Measurements from ENCODE around the gene MFN1.
"Not testable (repeated sequence)": the region's sequence is repeated elsewhere in the genome, so short reads cannot be mapped to it uniquely, and the experiment has no call there.

MFN1 gene

GRCh38 chr3:179302111-179302510 lies 45.4 kb upstream of the MFN1 start:
- H3K27ac ChIP-seq (ENCODE audit: extremely low read depth, low read depth, low read length): no peak overlapping the region
- CTCF ChIA-PET: no interaction called here
- H3K4me3 ChIP-seq (ENCODE audit: low read depth, low read length): no peak overlapping the region
- H3K9me3 ChIP-seq (ENCODE audit: control insufficient read depth, insufficient read depth, low read depth, low read length): no peaks in the 10 kb centered on the region
- TF ChIP-seq ZNF645 (tag by site-specific recombination; IDR thresholded peaks at IDR 0.05): no peak
- no peak for TF ChIP-seq ZNF391 (tag by site-specific recombination; IDR thresholded peaks at IDR 0.05; ENCODE audit: borderline replicate concordance, low read depth)
- TF ChIP-seq GLIS2 (tag by site-specific recombination; IDR thresholded peaks at IDR 0.05): no peak
- no peak for TF ChIP-seq ZNF621 (tag by site-specific recombination; IDR thresholded peaks at IDR 0.05)
- no peak for TF ChIP-seq ATF2 (tag by site-specific recombination; IDR thresholded peaks at IDR 0.05; ENCODE audit: low read depth)
- no peak for TF ChIP-seq ZXDB (tag by site-specific recombination; IDR thresholded peaks at IDR 0.05)
- no peak for TF ChIP-seq ZNF561 (tag by site-specific recombination; IDR thresholded peaks at IDR 0.05; ENCODE audit: borderline replicate concordance)
- TF ChIP-seq ZNF585B (tag by site-specific recombination; IDR thresholded peaks at IDR 0.05): no peak
- H3K36me3 ChIP-seq (ENCODE audit: control insufficient read depth in 2 of 2, insufficient read depth in 1 of 2, low read length in 2 of 2): no peaks in the 10 kb centered on the region
- POLR2A ChIA-PET: no interaction called here
- H3K4me1 ChIP-seq (ENCODE audit: control insufficient read depth, insufficient read depth, low read length): no peaks in the 10 kb centered on the region

GRCh38 chr3:179304605-179305004 lies 42.9 kb upstream of the MFN1 start:
- no peaks in the 10 kb centered on the region for H3K4me1 ChIP-seq (ENCODE audit: control insufficient read depth, insufficient read depth, low read length)
- POLR2A ChIA-PET: no interaction called here
- no peak overlapping the region for H3K4me3 ChIP-seq (ENCODE audit: low read depth, low read length)
- CTCF ChIA-PET: no interaction called here
- no peak overlapping the region for H3K27ac ChIP-seq (ENCODE audit: extremely low read depth, low read depth, low read length)
- no peaks in the 10 kb centered on the region for H3K36me3 ChIP-seq (ENCODE audit: control insufficient read depth in 2 of 2, insufficient read depth in 1 of 2, low read length in 2 of 2)
- TF ChIP-seq ZNF24 (tag by site-specific recombination; IDR thresholded peaks at IDR 0.05) (no peak), PRDM1 (tag by site-specific recombination; IDR thresholded peaks at IDR 0.05) (peak; percentile 72), ZNF513 (tag by site-specific recombination; IDR thresholded peaks at IDR 0.05) (no peak), ZNF146 (tag by site-specific recombination; IDR thresholded peaks at IDR 0.05) (no peak), ZNF792 (tag by site-specific recombination; IDR thresholded peaks at IDR 0.05) (no peak), ZNF19 (tag by site-specific recombination; IDR thresholded peaks at IDR 0.05; ENCODE audit: low read depth) (no peak), KLF1 (tag by site-specific recombination; IDR thresholded peaks at IDR 0.05) (no peak)
- H3K9me3 ChIP-seq (ENCODE audit: control insufficient read depth, insufficient read depth, low read depth, low read length): no peaks in the 10 kb centered on the region

- H3K4me1 ChIP-seq (ENCODE audit: control insufficient read depth, insufficient read depth, low read length); H3K36me3 ChIP-seq (ENCODE audit: control insufficient read depth in 2 of 2, insufficient read depth in 1 of 2, low read length in 2 of 2); H3K4me3 ChIP-seq (ENCODE audit: low read depth, low read length); H3K9me3 ChIP-seq (ENCODE audit: control insufficient read depth, insufficient read depth, low read depth, low read length); POLR2A ChIA-PET; H3K27ac ChIP-seq (ENCODE audit: extremely low read depth, low read depth, low read length); CTCF ChIA-PET: not testable (repeated sequence)
- TF ChIP-seq ZNF146 (tag by site-specific recombination; IDR thresholded peaks at IDR 0.05): peak; percentile 84
Measured at GRCh38 chr3:179307362-179307761, 40.1 kb upstream of the MFN1 start.

GRCh38 chr3:179308001-179308400 lies 39.5 kb upstream of the MFN1 start:
- Histone ChIP-seq H3K4me3 (ENCODE audit: low read depth, low read length) (no peak overlapping the region), H3K4me1 (ENCODE audit: control insufficient read depth, insufficient read depth, low read length) (no peaks in the 10 kb centered on the region), H3K36me3 (ENCODE audit: control insufficient read depth in 2 of 2, insufficient read depth in 1 of 2, low read length in 2 of 2) (no peaks in the 10 kb centered on the region), H3K27ac (ENCODE audit: extremely low read depth, low read depth, low read length) (no peak overlapping the region), H3K9me3 (ENCODE audit: control insufficient read depth, insufficient read depth, low read depth, low read length) (no peaks in the 10 kb centered on the region)
- CTCF ChIA-PET: no interaction called here
- POLR2A ChIA-PET: no interaction called here
- TF ChIP-seq ZNF513 (tag by site-specific recombination; IDR thresholded peaks at IDR 0.05) (no peak), ZNF266 (tag by site-specific recombination; IDR thresholded peaks at IDR 0.05; ENCODE audit: low read depth) (no peak), ZNF518A (tag by site-specific recombination; conservative IDR thresholded peaks at IDR 0.05; ENCODE audit: low read depth) (no peak), ZNF155 (tag by site-specific recombination; IDR thresholded peaks at IDR 0.05) (no peak)
